CD14-positive monocyte (primary cell): ENCODE measurements around the gene TSPAN13. TPM values are rescaled to one million over a fixed set of nuclear protein-coding genes. Genes with fewer than 3 reads are reported as not detected.

Source experiments
- DNase-seq, 3 donors: peaks; one replicate each; pipeline ENCODE4 v3.0.0-alpha.2; 2011 to 2022
- H2AFZ ChIP-seq: 2 replicates; pipeline ENCODE4 v1.6.0; 2012; ENCODE audit warnings: mild to moderate bottlenecking, low read depth, low read length, inconsistent platforms; ENCODE audit not compliant: insufficient read depth, poor library complexity, severe bottlenecking
- H3K27ac ChIP-seq, 2 donors: 1 replicate in 1 of 2; 2 replicates in 1 of 2; pipeline ENCODE4 v1.5.1; 2012 to 2013; ENCODE audit warnings: low read length in 2 of 2, control low read depth in 1 of 2, inconsistent platforms in 1 of 2, low read depth in 1 of 2, mild to moderate bottlenecking in 1 of 2
- H3K27me3 ChIP-seq, 2 donors: one replicate each; pipeline versions ENCODE4 v1.6.0 to v1.6.1; 2011 to 2013; ENCODE audit warnings: low read length in 2 of 2; ENCODE audit not compliant: control insufficient read depth in 2 of 2, insufficient read depth in 2 of 2
- H3K36me3 ChIP-seq, 2 donors: replicated peaks in 1 of 2; 1 replicate in 1 of 2; 2 replicates in 1 of 2; pipeline versions ENCODE4 v1.5.1 to v1.6.1; 2012 to 2013; ENCODE audit warnings: low read length in 2 of 2, control low read depth in 1 of 2, inconsistent platforms in 1 of 2, mild to moderate bottlenecking in 1 of 2; ENCODE audit not compliant: insufficient read depth in 2 of 2, control insufficient read depth in 1 of 2
- H3K4me1 ChIP-seq, 2 donors: 1 replicate in 1 of 2; 2 replicates in 1 of 2; pipeline versions ENCODE4 v1.5.1 to v1.6.1; 2012 to 2013; ENCODE audit warnings: low read length in 2 of 2, control low read depth in 1 of 2, inconsistent platforms in 1 of 2, mild to moderate bottlenecking in 1 of 2, moderate library complexity in 1 of 2; ENCODE audit not compliant: insufficient read depth in 2 of 2, control insufficient read depth in 1 of 2
- H3K4me2 ChIP-seq: replicated peaks from 2 replicates; pipeline ENCODE3; 2012; ENCODE audit warnings: low read length, moderate library complexity, mild to moderate bottlenecking; ENCODE audit not compliant: poor library complexity, severe bottlenecking; ENCODE audit errors: extremely low read depth
- H3K4me3 ChIP-seq, 3 experiments: fragments of 200-600 bp in 1 of 3; sonication (generic) in 1 of 3; replicated peaks in 1 of 3; 1 replicate in 2 of 3; 2 replicates in 1 of 3; pipeline ENCODE4 v1.5.1; 2011 to 2013; ENCODE audit warnings: low read length in 3 of 3, mild to moderate bottlenecking in 3 of 3, control low read depth in 2 of 3, low read depth in 2 of 3, inconsistent platforms in 1 of 3, moderate library complexity in 1 of 3
- H3K79me2 ChIP-seq: 2 replicates; pipeline ENCODE4 v1.6.0; 2012; ENCODE audit warnings: mild to moderate bottlenecking, control low read depth, inconsistent platforms, low read length, moderate library complexity; ENCODE audit not compliant: insufficient read depth
- H3K9ac ChIP-seq: 2 replicates; pipeline ENCODE4 v1.6.0; 2017; ENCODE audit warnings: low read length, mild to moderate bottlenecking; ENCODE audit not compliant: insufficient read depth, poor library complexity, severe bottlenecking
- H3K9me3 ChIP-seq, 2 donors: replicated peaks in 1 of 2; 1 replicate in 1 of 2; 2 replicates in 1 of 2; pipeline versions ENCODE4 v1.5.1 to v1.6.1; 2012 to 2013; ENCODE audit warnings: low read length in 2 of 2, control low read depth in 1 of 2; ENCODE audit not compliant: control insufficient read depth in 1 of 2, insufficient read depth in 1 of 2
- H4K20me1 ChIP-seq: 2 replicates; pipeline ENCODE4 v1.6.0; 2012; ENCODE audit warnings: mild to moderate bottlenecking, low read length, control low read depth, moderate library complexity; ENCODE audit not compliant: insufficient read depth
- H3K27ac Mint-ChIP-seq, 7 donors: one replicate each; pipeline ENCODE4 v1.8.0; 2020; ENCODE audit warnings: mild to moderate bottlenecking in 7 of 7, mixed read lengths in 7 of 7, moderate library complexity in 6 of 7, inconsistent platforms in 2 of 7
- H3K27me3 Mint-ChIP-seq, 3 donors: one replicate each; pipeline ENCODE4 v1.8.0; 2021 to 2022; ENCODE audit warnings: low read depth in 3 of 3, mild to moderate bottlenecking in 3 of 3, mixed read lengths in 3 of 3, moderate library complexity in 3 of 3, inconsistent platforms in 1 of 3
- H3K36me3 Mint-ChIP-seq, 2 donors: one replicate each; pipeline ENCODE4 v1.8.0; 2020; ENCODE audit warnings: mixed read lengths in 2 of 2, inconsistent platforms in 1 of 2, mild to moderate bottlenecking in 1 of 2
- H3K4me1 Mint-ChIP-seq: one replicate; pipeline ENCODE4 v1.8.0; 2020; ENCODE audit warnings: mild to moderate bottlenecking, mixed read lengths
- H3K4me3 Mint-ChIP-seq, 2 donors: one replicate each; pipeline ENCODE4 v1.8.0; 2020; ENCODE audit warnings: mild to moderate bottlenecking in 2 of 2, mixed read lengths in 2 of 2, moderate library complexity in 1 of 2
- H3K9me3 Mint-ChIP-seq, 7 donors: one replicate each; pipeline ENCODE4 v1.8.0; 2020 to 2022; ENCODE audit warnings: mixed read lengths in 7 of 7, mild to moderate bottlenecking in 6 of 7, moderate library complexity in 6 of 7, inconsistent platforms in 2 of 7
- WGBS: methylation state at CpG from one replicate; pipeline ENCODE4 v1.1.5; 2013; ENCODE audit warnings: missing lambda C conversion rate; ENCODE audit not compliant: insufficient coverage; 5-methylcytosine and 5-hydroxymethylcytosine counted together
- intact Hi-C, 2 donors: fragments of 100-400 bp; cut with micrococcal nuclease; formaldehyde crosslinking; loops; one replicate each; pipeline versions ENCODE4 v1.15.0 to v1.15.1; 2023
- polyA plus RNA-seq, 3 donors: library from polyadenylated mRNA; depleted of rRNA in 1 of 3; unstranded in 2 of 3; stranded (reverse) in 1 of 3; fragments of 300-500 nt in 2 of 3; fragments of >200 nt in 1 of 3; fragmentation: Illumina TruSeq in 2 of 3; gene quantifications; 1 replicate in 2 of 3; 2 replicates in 1 of 3; pipeline ENCODE4 v1.2.3, GENCODE V29; 2012 to 2021
- TF ChIP-seq, protein P1 (sequence below): fragments of 200-600 bp; IDR thresholded peaks from one replicate; pipeline ENCODE4 v1.8.0; 2022; ENCODE audit warnings: antibody characterized with exemption, mild to moderate bottlenecking

TSPAN13 gene
- polyA plus RNA-seq, 3 donors, result 0.09 to 0.17 (median 0.16) TPM

DNA sequence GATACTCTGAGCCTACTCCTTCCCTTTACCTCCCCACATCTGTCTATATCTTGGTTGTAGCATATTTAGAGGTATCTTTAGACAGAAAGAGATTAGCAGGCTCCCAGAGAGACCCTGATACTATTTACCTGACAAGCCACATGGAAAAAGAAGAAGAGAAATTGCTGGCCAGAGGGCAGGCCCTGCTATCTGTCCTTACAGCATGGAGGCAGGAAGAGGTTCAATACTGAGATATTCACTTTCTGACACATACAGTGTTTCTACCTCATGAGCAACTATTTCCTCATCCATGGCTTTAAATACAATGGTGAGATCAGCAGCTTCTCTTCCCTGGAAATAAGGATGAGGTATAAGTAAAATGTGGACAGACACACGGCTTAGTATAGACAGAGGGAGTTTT, 33.9 kb upstream of the TSPAN13 start:
- H3K79me2 ChIP-seq, result no peaks in the 10 kb centered on the region
- no peak for DNase-seq
- intact Hi-C loops, result no loop called here
- H4K20me1 ChIP-seq, result no peaks in the 10 kb centered on the region
- Mint-ChIP-seq H3K27me3 (no peaks in the 10 kb centered on the region), H3K4me3 (no peak overlapping the region), H3K27ac (no peak overlapping the region), H3K36me3 (no peaks in the 10 kb centered on the region), H3K9me3 (no peaks in the 10 kb centered on the region), H3K4me1 (no peaks in the 10 kb centered on the region)
- H3K36me3 ChIP-seq, result no peaks in the 10 kb centered on the region
- TF ChIP-seq, protein P1, sequence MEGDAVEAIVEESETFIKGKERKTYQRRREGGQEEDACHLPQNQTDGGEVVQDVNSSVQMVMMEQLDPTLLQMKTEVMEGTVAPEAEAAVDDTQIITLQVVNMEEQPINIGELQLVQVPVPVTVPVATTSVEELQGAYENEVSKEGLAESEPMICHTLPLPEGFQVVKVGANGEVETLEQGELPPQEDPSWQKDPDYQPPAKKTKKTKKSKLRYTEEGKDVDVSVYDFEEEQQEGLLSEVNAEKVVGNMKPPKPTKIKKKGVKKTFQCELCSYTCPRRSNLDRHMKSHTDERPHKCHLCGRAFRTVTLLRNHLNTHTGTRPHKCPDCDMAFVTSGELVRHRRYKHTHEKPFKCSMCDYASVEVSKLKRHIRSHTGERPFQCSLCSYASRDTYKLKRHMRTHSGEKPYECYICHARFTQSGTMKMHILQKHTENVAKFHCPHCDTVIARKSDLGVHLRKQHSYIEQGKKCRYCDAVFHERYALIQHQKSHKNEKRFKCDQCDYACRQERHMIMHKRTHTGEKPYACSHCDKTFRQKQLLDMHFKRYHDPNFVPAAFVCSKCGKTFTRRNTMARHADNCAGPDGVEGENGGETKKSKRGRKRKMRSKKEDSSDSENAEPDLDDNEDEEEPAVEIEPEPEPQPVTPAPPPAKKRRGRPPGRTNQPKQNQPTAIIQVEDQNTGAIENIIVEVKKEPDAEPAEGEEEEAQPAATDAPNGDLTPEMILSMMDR, result no peak
- H3K4me1 ChIP-seq, result no peaks in the 10 kb centered on the region
- no peaks in the 10 kb centered on the region for H3K27me3 ChIP-seq
- WGBS, result no CpG with 5 or more reads among the region's 1 CpG
- no peak overlapping the region for H3K9ac ChIP-seq
- H3K27ac ChIP-seq, result no peak overlapping the region
- no peaks in the 10 kb centered on the region for H3K9me3 ChIP-seq
- H2AFZ ChIP-seq, result no peak overlapping the region
- no peak overlapping the region for H3K4me3 ChIP-seq
- no peak overlapping the region for H3K4me2 ChIP-seq

DNA sequence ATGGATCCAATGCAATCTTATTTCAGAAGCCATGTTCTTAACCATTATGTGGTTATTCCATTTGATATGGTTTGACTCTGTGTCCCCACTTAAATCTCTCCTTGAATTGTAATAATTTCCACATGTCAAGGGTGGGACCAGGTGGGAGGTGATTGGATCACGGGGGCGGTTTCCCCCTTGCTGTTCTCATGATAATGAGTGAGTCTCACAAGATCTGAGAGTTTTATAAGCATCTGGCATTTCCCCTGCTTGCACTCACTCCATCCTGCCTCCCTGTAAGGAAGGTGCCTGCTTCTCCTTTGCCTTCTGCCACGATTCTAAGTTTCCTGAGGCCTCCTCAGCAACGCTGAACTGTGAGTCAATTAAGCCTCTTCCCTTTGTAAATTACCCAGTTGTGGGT, 32.0 kb upstream of the TSPAN13 start:
- Histone ChIP-seq H3K27ac (no peak overlapping the region), H3K27me3 (no peaks in the 10 kb centered on the region), H2AFZ (no peak overlapping the region), H3K36me3 (no peaks in the 10 kb centered on the region), H3K9ac (no peak overlapping the region), H3K4me2 (no peak overlapping the region), H3K4me3 (no peak overlapping the region), H3K9me3 (no peaks in the 10 kb centered on the region), H4K20me1 (no peaks in the 10 kb centered on the region), H3K4me1 (no peaks in the 10 kb centered on the region), H3K79me2 (no peaks in the 10 kb centered on the region)
- TF ChIP-seq, protein P1, result no peak
- no peaks in the 10 kb centered on the region for H3K4me1 Mint-ChIP-seq
- intact Hi-C loops, result no loop called here
- no CpG with 5 or more reads among the region's 4 CpGs for WGBS
- H3K27me3 Mint-ChIP-seq, result no peaks in the 10 kb centered on the region
- H3K27ac Mint-ChIP-seq, result no peak overlapping the region
- no peaks in the 10 kb centered on the region for H3K9me3 Mint-ChIP-seq
- no peak for DNase-seq
- no peak overlapping the region for H3K4me3 Mint-ChIP-seq
- H3K36me3 Mint-ChIP-seq, result no peaks in the 10 kb centered on the region
